ENCODE data around the gene TROAP. TPM values are rescaled to one million over a fixed set of nuclear protein-coding genes. Genes with fewer than 3 reads are reported as not detected.
"Not testable (repeated sequence)": the region's sequence is repeated elsewhere in the genome, so short reads cannot be mapped to it uniquely, and the experiment has no call there.

TROAP gene, protein sequence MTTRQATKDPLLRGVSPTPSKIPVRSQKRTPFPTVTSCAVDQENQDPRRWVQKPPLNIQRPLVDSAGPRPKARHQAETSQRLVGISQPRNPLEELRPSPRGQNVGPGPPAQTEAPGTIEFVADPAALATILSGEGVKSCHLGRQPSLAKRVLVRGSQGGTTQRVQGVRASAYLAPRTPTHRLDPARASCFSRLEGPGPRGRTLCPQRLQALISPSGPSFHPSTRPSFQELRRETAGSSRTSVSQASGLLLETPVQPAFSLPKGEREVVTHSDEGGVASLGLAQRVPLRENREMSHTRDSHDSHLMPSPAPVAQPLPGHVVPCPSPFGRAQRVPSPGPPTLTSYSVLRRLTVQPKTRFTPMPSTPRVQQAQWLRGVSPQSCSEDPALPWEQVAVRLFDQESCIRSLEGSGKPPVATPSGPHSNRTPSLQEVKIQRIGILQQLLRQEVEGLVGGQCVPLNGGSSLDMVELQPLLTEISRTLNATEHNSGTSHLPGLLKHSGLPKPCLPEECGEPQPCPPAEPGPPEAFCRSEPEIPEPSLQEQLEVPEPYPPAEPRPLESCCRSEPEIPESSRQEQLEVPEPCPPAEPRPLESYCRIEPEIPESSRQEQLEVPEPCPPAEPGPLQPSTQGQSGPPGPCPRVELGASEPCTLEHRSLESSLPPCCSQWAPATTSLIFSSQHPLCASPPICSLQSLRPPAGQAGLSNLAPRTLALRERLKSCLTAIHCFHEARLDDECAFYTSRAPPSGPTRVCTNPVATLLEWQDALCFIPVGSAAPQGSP
- 100 to 1,000 TPM in 1 of 2 experiments, 10 to 100 TPM in 1; 89.5 to 107 TPM for total RNA-seq

DNA sequence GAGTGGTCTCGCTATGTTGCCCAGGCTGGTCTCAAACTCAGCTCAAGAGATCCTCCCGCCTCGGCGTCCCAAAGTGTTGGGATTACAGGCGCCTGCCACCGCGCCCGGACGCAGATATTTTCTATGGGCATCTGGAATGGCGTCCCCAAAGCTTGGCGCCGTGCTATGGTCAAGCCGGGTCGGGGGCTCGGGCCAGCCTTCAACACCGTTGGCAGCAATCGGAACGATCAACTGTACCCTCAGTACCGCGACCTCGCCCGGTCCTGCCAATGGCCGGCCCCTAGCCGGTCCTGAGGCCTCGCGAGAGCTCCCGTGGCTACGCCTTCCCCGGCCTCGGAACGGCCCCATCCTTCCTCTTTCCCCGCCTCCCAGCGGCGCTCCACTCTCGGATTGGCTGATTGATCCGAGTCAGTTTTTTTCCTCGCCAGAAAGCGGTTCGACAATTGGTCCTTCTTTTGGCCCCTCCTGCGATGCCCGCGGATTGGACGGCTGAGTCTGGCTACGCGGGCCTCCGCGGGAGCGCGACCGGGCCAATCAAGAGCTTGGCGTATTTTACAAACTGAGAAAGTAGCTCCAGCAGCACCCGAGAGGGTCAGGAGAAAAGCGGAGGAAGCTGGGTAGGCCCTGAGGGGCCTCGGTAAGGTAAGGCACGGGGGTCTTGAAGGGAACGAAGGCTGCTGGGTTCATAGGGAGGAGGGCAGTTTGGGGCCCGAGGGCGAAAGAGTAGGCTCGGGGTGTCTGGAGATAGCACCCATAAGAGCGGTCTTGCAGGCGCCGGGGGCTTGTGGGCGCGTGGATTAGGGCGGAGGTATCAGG lies at the start of gene TROAP:
Gene TROAP, plus strand, starts transcription at position 548 of the 816 bp plus-strand sequence. CDS start 354 bp downstream, outside the sequence.
- Mint-ChIP-seq H3K27ac (peak within 1 kb of the TSS; percentile 98), H3K9me3 (ENCODE audit: low read depth) (no peaks in the 10 kb centered on the region), H3K36me3 (peaks cover 30% of the 10 kb centered on the region), H3K4me3 (peak within 1 kb of the TSS; percentile 97), H3K4me1 (peaks cover 28% of the 10 kb centered on the region), H3K27me3 (no peaks in the 10 kb centered on the region)
- DNase-seq (peak; percentile 99), ATAC-seq (peak; percentile 98)
- CTCF ChIA-PET = interaction anchor here (0.6 to 5.5 kb wide), 17 partner anchors 9 to 1616 kb away, joined by 3 to 45 read pairs (median 5); partner anchors contain the start of genes C1QL4, DNAJC22, PRPH and TUBA1B

DNA sequence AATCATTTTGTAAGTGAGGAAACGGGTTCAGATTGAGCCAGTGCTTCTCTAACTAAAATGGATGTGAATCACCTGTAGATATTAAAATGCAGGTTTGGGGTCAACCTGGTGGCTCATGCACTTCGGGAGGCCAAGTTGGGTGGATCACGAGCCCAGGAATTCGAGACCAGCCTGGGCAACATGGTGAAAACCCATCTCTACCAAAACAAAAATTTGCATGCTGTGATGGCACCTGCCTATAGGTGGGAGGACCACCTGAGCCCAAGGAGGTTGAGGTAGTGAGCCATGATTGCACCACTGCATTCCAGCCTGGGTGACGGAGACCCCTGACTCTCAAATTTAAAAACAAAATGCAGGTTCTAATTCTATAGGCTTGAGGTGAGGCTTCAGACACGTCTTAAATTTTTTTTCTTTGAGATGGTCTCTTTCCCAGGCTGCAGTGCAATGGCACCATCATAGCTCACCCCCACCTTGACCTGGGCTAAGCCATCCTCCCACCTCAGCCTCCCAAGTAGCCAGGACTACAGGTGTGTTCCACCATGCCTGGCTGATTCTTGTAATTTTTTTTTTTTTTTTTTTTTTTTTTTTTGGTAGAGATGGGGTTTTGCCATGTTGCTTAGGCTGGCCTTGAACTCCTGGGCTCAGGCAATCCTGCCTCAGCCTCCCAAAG lies 49.2 kb upstream of the TROAP start:
- H3K9me3 Mint-ChIP-seq (ENCODE audit: low read depth) = no peaks in the 10 kb centered on the region
- peaks cover 37% of the 10 kb centered on the region for H3K36me3 Mint-ChIP-seq
- DNase-seq (no peak), ATAC-seq (no peak)
- no peaks in the 10 kb centered on the region for H3K27me3 Mint-ChIP-seq
- H3K4me3 Mint-ChIP-seq = no peak overlapping the region
- CTCF ChIA-PET = interaction anchor here (0.6 to 1.2 kb wide), 3 partner anchors 39 to 74 kb away, joined by 3 to 4 read pairs (median 4); no protein-coding TSS in a partner anchor
- no peak overlapping the region for H3K27ac Mint-ChIP-seq
- peaks cover 16% of the 10 kb centered on the region for H3K4me1 Mint-ChIP-seq

DNA sequence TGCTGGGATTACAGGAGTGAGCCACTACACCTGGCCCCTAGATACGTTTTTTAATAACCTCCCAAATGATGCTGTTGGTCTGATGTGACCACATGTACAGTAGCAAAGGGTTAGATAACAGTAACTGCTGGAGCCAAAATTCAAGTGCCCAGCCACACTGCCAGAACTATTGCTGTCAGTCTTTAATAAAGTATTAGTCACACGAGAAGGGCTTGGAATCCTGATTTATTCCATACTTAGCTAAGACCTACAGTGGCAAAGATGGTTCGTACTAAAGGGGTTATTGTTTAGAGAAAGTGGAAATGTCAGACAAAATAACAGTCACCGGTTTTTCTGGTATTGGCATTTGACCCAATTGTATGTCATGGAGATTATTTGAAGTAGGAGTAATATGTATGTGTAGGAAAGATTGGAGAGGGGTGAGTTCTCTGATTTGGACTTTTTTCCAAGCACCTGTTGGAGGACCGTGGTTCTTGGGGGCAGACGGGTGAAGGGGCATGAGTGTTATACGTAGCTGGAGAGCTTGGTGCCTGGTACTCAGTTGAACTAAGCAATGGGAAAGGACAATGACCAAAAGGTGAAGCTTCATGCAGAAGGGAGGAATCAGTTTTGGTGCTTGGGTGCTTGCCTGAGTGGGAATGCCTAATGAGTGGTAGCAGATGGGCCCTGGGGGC lies 48.5 kb upstream of the TROAP start:
- Mint-ChIP-seq H3K27ac (no peak overlapping the region), H3K4me1 (peaks cover 10% of the 10 kb centered on the region), H3K4me3 (no peak overlapping the region), H3K27me3 (no peaks in the 10 kb centered on the region), H3K9me3 (ENCODE audit: low read depth) (no peaks in the 10 kb centered on the region), H3K36me3 (peaks cover 30% of the 10 kb centered on the region)
- CTCF ChIA-PET = interaction anchor here (0.7 to 3.7 kb wide), 4 partner anchors 9 to 73 kb away, joined by 4 to 14 read pairs (median 8); partner anchors contain the start of gene PRPH
- ATAC-seq (no peak), DNase-seq (no peak)

DNA sequence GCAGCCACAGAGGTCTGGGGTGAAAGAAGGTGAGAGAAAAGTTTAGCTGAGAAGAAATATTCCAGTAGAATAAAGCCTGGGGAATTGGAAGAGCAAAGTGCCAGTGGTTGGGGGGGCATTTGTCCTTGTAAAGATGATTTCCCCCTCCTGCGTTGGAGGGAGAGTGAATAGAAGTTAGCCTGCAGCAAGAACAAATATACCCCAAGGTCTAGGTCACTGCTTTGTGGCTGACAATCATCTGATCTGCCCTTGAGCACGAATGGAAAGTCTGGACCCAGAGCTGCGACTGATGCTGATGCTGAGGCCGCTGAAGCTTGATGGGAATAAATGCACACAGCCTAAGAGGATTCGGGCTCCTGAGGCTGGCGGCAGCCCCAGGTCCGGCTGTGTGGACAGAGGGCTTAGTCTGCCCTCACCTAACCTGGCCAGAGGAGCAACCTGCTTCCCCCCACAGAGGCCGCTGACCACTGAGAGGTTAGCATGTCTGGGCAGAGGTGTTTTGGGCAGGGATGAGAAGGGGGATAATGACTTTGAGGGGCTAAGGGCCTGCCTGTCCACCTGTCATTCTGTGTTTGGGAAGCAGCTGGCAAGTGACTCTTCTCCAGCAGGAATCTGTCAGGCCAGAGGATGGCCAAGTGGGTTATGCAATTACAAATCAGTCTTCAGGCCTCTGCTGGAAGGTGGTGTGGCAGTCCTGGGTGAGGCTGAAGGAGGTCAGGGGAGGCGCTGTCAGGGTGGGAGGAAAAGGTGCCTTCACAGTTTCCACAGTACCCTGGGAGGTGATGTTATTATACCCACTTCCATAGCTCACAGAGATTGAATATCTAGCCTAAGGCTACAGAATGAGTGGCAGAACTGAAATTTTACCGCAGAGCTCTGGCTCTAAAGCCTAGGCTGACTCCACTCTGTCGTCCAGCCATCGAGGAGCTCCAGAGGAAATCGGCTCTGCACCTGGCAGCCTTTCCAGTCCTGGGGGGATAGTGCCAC lies 46.5 kb upstream of the TROAP start:
- Mint-ChIP-seq H3K9me3 (ENCODE audit: low read depth) (no peaks in the 10 kb centered on the region), H3K36me3 (peaks cover 14% of the 10 kb centered on the region), H3K27me3 (peaks cover 9% of the 10 kb centered on the region), H3K4me3 (no peak overlapping the region), H3K27ac (no peak overlapping the region), H3K4me1 (peaks cover 2% of the 10 kb centered on the region)
- CTCF ChIA-PET = interaction anchor here (2.5 to 3.7 kb wide), 4 partner anchors 10 to 71 kb away, joined by 9 to 14 read pairs (median 12); partner anchors contain the start of gene PRPH
- DNase-seq (no peak), ATAC-seq (no peak)

DNA sequence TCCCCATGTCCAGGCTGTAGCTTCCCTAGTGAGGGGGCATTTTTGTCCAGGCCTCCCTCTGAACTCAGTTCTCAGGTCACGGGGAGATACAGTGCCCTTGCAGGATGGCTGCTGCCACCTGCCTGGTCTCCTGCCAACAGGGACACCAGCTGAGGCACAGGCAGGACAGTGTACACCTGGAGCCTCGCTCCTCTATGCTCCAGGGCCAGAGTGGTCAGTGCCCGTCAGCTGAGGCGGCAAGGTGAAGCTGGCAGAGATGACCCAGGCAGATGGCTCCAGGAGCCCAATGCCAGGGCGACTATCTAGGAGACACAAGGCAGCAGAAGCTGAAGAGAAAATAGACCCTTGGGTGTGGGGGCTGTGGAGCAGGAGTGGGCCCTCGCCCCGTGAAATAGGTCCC lies 45.6 kb upstream of the TROAP start:
- Mint-ChIP-seq H3K4me3 (no peak overlapping the region), H3K9me3 (ENCODE audit: low read depth) (no peaks in the 10 kb centered on the region), H3K27me3 (peaks cover 9% of the 10 kb centered on the region), H3K4me1 (peaks cover 2% of the 10 kb centered on the region), H3K36me3 (peaks cover 14% of the 10 kb centered on the region), H3K27ac (no peak overlapping the region)
- CTCF ChIA-PET = interaction anchor here (0.6 to 3.7 kb wide), 5 partner anchors 11 to 878 kb away, joined by 5 to 14 read pairs (median 10); partner anchors contain the start of gene PRPH
- DNase-seq (no peak), ATAC-seq (peak; percentile 4)

DNA sequence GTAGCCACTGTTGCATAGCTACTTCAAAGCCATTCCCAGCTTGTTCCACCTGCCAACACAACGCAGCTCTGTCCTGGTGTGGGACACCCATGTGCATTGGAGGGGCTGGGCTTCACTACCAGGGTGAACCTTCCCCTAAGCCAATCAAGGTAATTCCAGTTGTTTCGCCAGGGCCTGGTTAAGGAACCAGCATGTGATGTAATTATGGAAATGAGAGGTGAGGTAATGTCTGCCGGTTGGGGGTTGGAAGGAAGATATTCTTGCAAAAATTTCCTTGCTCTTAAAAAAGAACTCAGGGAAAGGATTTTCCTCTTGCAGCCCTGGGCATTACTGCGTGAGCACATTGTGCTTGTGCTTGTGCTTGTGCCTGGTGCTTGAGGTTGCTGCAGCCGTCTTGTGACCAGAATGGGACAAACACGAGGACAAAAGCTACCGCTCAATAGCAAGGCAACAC lies 43.3 kb upstream of the TROAP start:
- Mint-ChIP-seq H3K36me3 (peaks cover under 1% of the 10 kb centered on the region), H3K27ac (no peak overlapping the region), H3K9me3 (ENCODE audit: low read depth) (no peaks in the 10 kb centered on the region), H3K27me3 (peaks cover 15% of the 10 kb centered on the region), H3K4me1 (no peaks in the 10 kb centered on the region), H3K4me3 (no peak overlapping the region)
- CTCF ChIA-PET = interaction anchor here (1.0 to 2.1 kb wide), 6 partner anchors 9 to 77 kb away, joined by 3 to 5 read pairs (median 4); partner anchors contain the start of gene PRPH
- DNase-seq (no peak), ATAC-seq (no peak)

DNA sequence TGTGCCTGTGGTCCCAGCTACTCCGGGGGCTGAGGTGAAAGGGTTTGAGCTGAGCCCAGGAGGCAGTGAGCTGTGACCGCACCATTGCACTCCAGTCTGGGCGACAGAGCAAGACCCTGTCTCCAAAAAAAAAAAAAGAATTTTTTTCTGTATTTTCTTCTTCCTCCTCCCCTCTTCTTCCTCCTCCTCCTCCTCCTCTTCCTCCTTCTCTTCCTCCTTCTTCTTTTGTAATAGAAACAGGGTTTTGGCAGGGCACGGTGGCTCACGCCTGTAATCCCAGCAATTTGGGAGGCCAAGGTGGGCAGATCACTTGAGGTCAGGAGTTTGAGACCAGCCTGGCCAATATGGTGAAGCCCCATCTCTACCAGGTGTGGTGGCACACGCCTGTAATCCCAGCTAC lies 42.5 kb upstream of the TROAP start:
- not testable (repeated sequence) for H3K36me3 Mint-ChIP-seq; H3K9me3 Mint-ChIP-seq (ENCODE audit: low read depth); H3K4me1 Mint-ChIP-seq; ATAC-seq; H3K27ac Mint-ChIP-seq; H3K4me3 Mint-ChIP-seq; DNase-seq
- peaks cover 17% of the 10 kb centered on the region for H3K27me3 Mint-ChIP-seq
- CTCF ChIA-PET = interaction anchor here (1.1 to 2.1 kb wide), 3 partner anchors 8 to 77 kb away, joined by 3 to 5 read pairs (median 3); no protein-coding TSS in a partner anchor

DNA sequence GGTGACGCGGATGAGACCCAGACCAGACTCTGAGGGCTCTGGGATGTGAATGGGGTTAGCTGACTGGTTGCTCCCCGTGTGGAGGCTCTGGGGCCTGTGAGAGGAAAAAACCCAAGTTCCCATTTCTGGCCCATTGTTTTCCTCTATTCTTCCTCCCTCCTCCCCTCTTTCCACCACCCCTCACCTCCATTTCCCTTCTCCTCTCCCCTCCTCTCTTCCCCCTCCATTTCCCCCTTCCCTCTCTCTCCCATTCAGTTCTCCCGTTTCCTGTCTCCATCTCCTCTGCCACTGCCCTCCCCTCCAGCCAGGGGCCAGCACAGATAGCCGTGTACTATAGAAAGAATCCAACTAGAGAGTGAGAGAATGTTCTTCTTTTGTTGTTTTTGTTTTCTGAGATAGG lies 40.8 kb upstream of the TROAP start:
- no peak overlapping the region for H3K4me3 Mint-ChIP-seq
- H3K27me3 Mint-ChIP-seq = peaks cover 27% of the 10 kb centered on the region

DNA sequence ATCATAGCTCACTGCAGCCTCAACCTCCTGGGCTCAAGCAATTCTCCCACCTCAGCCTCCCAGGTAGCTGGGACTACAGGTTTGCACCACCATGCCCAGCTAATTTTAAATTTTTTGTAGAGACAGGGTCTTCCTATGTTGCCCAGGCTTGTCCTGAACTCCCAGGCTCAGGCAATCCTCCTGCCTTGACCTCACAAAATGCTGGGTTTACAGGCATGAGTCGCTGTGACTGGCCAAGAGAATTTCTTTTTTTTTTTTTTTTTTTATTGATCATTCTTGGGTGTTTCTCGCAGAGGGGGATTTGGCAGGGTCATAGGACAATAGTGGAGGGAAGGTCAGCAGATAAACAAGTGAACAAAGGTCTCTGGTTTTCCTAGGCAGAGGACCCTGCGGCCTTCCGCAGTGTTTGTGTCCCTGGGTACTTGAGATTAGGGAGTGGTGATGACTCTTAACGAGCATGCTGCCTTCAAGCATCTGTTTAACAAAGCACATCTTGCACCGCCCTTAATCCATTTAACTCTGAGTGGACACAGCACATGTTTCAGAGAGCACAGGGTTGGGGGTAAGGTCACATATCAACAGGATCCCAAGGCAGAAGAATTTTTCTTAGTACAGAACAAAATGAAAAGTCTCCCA lies 40.2 kb upstream of the TROAP start:
- CTCF ChIA-PET = interaction anchor here (0.9 kb wide), 1 partner anchor 8 kb away, joined by 3 read pairs; no protein-coding TSS in a partner anchor

More for the DNA sequence above, 40.8 kb upstream of the TROAP start:
- H3K27ac Mint-ChIP-seq = no peak overlapping the region
- H3K9me3 Mint-ChIP-seq (ENCODE audit: low read depth) = no peaks in the 10 kb centered on the region
- ATAC-seq (no peak), DNase-seq (no peak)
- no peaks in the 10 kb centered on the region for H3K4me1 Mint-ChIP-seq
- no peaks in the 10 kb centered on the region for H3K36me3 Mint-ChIP-seq
- CTCF ChIA-PET = interaction anchor here (0.9 to 1.5 kb wide), 2 partner anchors 8 to 14 kb away, joined by 3 to 4 read pairs; no protein-coding TSS in a partner anchor

DNA sequence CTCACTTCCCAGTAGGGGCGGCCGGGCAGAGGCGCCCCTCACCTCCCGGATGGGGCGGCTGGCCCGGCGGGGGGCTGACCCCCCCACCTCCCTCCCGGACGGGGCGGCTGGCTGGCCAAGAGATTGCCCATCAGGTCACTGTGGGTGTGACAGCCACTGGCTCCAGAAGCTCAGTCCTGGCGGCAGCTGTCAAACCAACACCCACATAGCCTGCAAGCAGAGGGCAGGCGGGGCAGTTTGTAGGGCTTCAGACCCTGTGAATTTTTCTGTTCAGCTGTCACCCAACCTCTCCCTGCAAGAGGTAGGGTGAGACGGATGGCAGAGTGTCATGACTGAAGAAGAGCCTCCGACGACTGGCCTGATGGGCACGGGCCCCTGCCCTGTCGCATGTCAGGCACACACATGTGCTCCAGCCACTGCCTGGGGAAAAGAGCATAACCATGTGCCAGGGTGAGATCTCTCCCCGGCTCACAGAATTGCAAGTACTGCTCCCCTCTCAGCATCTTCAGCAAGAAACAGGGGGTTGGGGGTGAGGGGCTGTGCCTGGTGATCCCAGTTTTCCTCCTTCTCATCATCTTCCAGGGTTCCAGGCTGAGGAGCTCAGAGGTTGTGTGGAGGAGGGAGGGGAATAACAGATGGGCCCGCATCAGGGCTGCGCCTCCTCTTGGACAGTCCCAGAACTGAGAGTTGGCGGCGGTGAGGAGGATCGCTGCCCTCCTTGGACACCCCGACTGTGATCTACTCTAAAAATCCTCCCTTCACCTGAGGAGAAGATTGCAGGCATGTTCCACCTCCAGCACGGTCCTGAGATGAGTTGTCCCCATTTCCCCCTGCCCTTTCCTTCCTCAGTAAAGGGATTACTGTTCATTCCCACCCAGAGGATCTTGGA lies 39.3 kb upstream of the TROAP start:
- no peaks in the 10 kb centered on the region for H3K9me3 Mint-ChIP-seq (ENCODE audit: low read depth)
- H3K4me1 Mint-ChIP-seq = peaks cover 3% of the 10 kb centered on the region
- no peak overlapping the region for H3K27ac Mint-ChIP-seq
- CTCF ChIA-PET = interaction anchor here (1.0 to 13.8 kb wide), 4 partner anchors 51 to 73 kb away, joined by 3 to 202 read pairs (median 16); partner anchors contain the start of genes C1QL4 and DNAJC22
- DNase-seq = no peak
- ATAC-seq = no peak
- H3K36me3 Mint-ChIP-seq = no peaks in the 10 kb centered on the region
- H3K27me3 Mint-ChIP-seq = peaks cover 39% of the 10 kb centered on the region
- H3K4me3 Mint-ChIP-seq = no peak overlapping the region

More for the DNA sequence above, 40.2 kb upstream of the TROAP start:
- not testable (repeated sequence) for H3K9me3 Mint-ChIP-seq (ENCODE audit: low read depth); DNase-seq; H3K36me3 Mint-ChIP-seq; ATAC-seq; H3K4me3 Mint-ChIP-seq; H3K4me1 Mint-ChIP-seq; H3K27ac Mint-ChIP-seq
- H3K27me3 Mint-ChIP-seq = peaks cover 33% of the 10 kb centered on the region
